ENCODE measurements around the gene SLC35E1. TPM values are rescaled to one million over a fixed set of nuclear protein-coding genes. Genes with fewer than 3 reads are reported as not detected.

Gene SLC35E1
- total and polyA plus RNA-seq, 2 of the 13 experiments (the other 11 are each of a cell fraction or from before 2014, with no cell fraction given): 21.2 to 46.5 TPM

- no peak for ATAC-seq
- H3K27ac ChIP-seq (ENCODE audit: extremely low read length, insufficient read depth, low read length): no peak overlapping the region
- H3K4me3 ChIP-seq (replicated peaks in 1 of 3; ENCODE audit: insufficient read depth in 1 of 3, low read depth in 2 of 3, low read length in 3 of 3): no peak overlapping the region
- intact Hi-C loops (cut with micrococcal nuclease; ENCODE audit: unreplicated experiment) (no loop called here), in situ Hi-C loops (cut with HindIII; ENCODE audit: extremely low pct_ligation_motif_present, low pct_unique_long_range_greater_than_20kb) (no loop called here)
- peaks cover 14 to 59% of the 10 kb centered on the region in 2 experiments for H3K36me3 ChIP-seq (replicated peaks in 1 of 2; ENCODE audit: control insufficient read depth in 1 of 2, insufficient read depth in 2 of 2, low read length in 2 of 2)
- no peaks in the 10 kb centered on the region for H3K79me2 ChIP-seq (ENCODE audit: insufficient read depth, low read length)
- H3K4me2 ChIP-seq (ENCODE audit: low read depth, low read length): no peak overlapping the region
- ChIA-PET CTCF (ENCODE audit: low intra/inter-chr PET ratio, low total read pairs) (no interaction called here), POLR2A (no interaction called here)
- FAIRE-seq: no peak
- BruUV-seq (replicated peaks): no TSS peak
- H3K9ac ChIP-seq (ENCODE audit: insufficient read depth, low read depth, low read length): no peak overlapping the region
- H3K4me1 ChIP-seq (ENCODE audit: insufficient read depth, low read length): no peaks in the 10 kb centered on the region
- no peaks in the 10 kb centered on the region for H4K20me1 ChIP-seq (ENCODE audit: insufficient read depth, low read length)
- TF ChIP-seq NR1H2 (CRISPR knock-in tag; IDR thresholded peaks at IDR 0.05; ENCODE audit: borderline replicate concordance, low read depth): no peak
- no peak for TF ChIP-seq ZNF276 (CRISPR knock-in tag; IDR thresholded peaks at IDR 0.05; ENCODE audit: low read depth)
- TF ChIP-seq ZNF605 (CRISPR knock-in tag; IDR thresholded peaks at IDR 0.05): no peak
- no peak for TF ChIP-seq PITX1 (CRISPR knock-in tag; IDR thresholded peaks at IDR 0.05)
- no peak for TF ChIP-seq ZNF281 (CRISPR knock-in tag; IDR thresholded peaks at IDR 0.05; ENCODE audit: borderline replicate concordance)
- no peak for TF ChIP-seq GFI1 (CRISPR knock-in tag; IDR thresholded peaks at IDR 0.05; ENCODE audit: borderline replicate concordance)
- TF ChIP-seq ZNF670 (CRISPR knock-in tag; IDR thresholded peaks at IDR 0.05; ENCODE audit: borderline replicate concordance): no peak
- no peak for TF ChIP-seq KLF6 (CRISPR knock-in tag; IDR thresholded peaks at IDR 0.05)
- TF ChIP-seq HDAC6 (IDR thresholded peaks at IDR 0.05; ENCODE audit: low read depth, low read length): no peak
- no peak for TF ChIP-seq PTBP1 (IDR thresholded peaks at IDR 0.05; ENCODE audit: low read depth, low read length, poor library complexity, severe bottlenecking)
- TF ChIP-seq ZFP36L1 (CRISPR knock-in tag; IDR thresholded peaks at IDR 0.05): no peak
- TF ChIP-seq NR3C1 (CRISPR knock-in tag; IDR thresholded peaks at IDR 0.05): no peak
- TF ChIP-seq MLLT10 (CRISPR knock-in tag; IDR thresholded peaks at IDR 0.05): no peak
- TF ChIP-seq ZNF770 (CRISPR knock-in tag; IDR thresholded peaks at IDR 0.05): no peak
- TF ChIP-seq GMEB1 (CRISPR knock-in tag; IDR thresholded peaks at IDR 0.05; ENCODE audit: borderline replicate concordance): no peak
- no peak for TF ChIP-seq MATR3 (CRISPR knock-in tag; IDR thresholded peaks at IDR 0.05)
- WGBS (ENCODE audit: low lambda C conversion rate): 96% methylated on average over 6 of the region's 6 CpGs
- H2AFZ ChIP-seq (ENCODE audit: low read length): no peak overlapping the region
- no peak for DNase-seq (ENCODE audit: low spot score)
- H3K27me3 ChIP-seq (ENCODE audit: control insufficient read depth in 1 of 2, insufficient read depth in 2 of 2, low read length in 2 of 2): no peaks in the 10 kb centered on the region
- no peaks in the 10 kb centered on the region for H3K9me3 ChIP-seq (ENCODE audit: low read length)
Observed at GRCh38 chr19:16562608-16563025, 9.6 kb downstream of the SLC35E1 start.

All from HepG2 (cell line).